ENCODE measurements around the gene TLN1. TPM values are rescaled to one million over a fixed set of nuclear protein-coding genes. Genes with fewer than 3 reads are reported as not detected.

Gene TLN1
- total RNA-seq, 2 experiments from 2014 or later = 149 to 151 TPM

GRCh38 chr9:35656831-35657545 lies 75.0 kb downstream of the TLN1 start:
- Mint-ChIP-seq H3K9me3 (peaks cover 3% of the 10 kb centered on the region), H3K27ac (peak overlapping the region; percentile 100), H3K4me1 (ENCODE audit: low read depth) (peaks cover 64% of the 10 kb centered on the region), H3K27me3 (peaks cover 8% of the 10 kb centered on the region), H3K4me3 (peak overlapping the region; percentile 96), H3K36me3 (ENCODE audit: low read depth) (peaks cover 51% of the 10 kb centered on the region)
- Histone ChIP-seq H3K4me3 (ENCODE audit: low read length) (peak overlapping the region; percentile 88), H3K36me3 (ENCODE audit: insufficient read depth, low read length) (peaks cover 16% of the 10 kb centered on the region), H3K9me3 (ENCODE audit: control insufficient read depth in 1 of 2, insufficient read depth in 1 of 2, low read length in 2 of 2) (peaks cover 0 to 4% of the 10 kb centered on the region in 2 experiments), H3K4me1 (ENCODE audit: insufficient read depth, low read length) (peaks cover 71% of the 10 kb centered on the region), H3K27me3 (ENCODE audit: control insufficient read depth in 1 of 2, insufficient read depth in 2 of 2, low read length in 2 of 2) (no peaks in the 10 kb centered on the region), H3K27ac (ENCODE audit: low read depth in 1 of 2, low read length in 2 of 2) (peak overlapping the region; percentile 99 to 100)
- no peak for ATAC-seq (ENCODE audit: poor library complexity)
- ChIA-PET CTCF (interaction anchor here (1.0 to 6.2 kb wide), 14 partner anchors 10 to 757 kb away, joined by 3 to 94 read pairs (median 12); partner anchors contain the start of genes CD72, CREB3, SIT1 and SPAG8), POLR2A (interaction anchor here (0.6 to 5.1 kb wide), 22 partner anchors 9 to 585 kb away, joined by 3 to 175 read pairs (median 6); partner anchors contain the start of genes CREB3, GBA2, RGP1 and SPAG8)
- intact Hi-C loops (cut with DNase I, micrococcal nuclease) = loop anchor here (1.0 to 5.0 kb wide), 4 partner anchors 10 to 170 kb away; partner anchors contain the start of genes CD72 (in 2 of the 2), CREB3 (in 1 of the 2), FAM221B (in 1 of the 2) and TLN1 (in 1 of the 2)
- peak in 1 of 14 experiments; percentile 45 for DNase-seq
- no peak for TF ChIP-seq CTCF (IDR thresholded peaks at IDR 0.05)

GRCh38 chr9:35656348-35656747 lies 75.6 kb downstream of the TLN1 start:
- Mint-ChIP-seq H3K9me3 (peaks cover 3% of the 10 kb centered on the region), H3K4me3 (peak overlapping the region; percentile 96), H3K4me1 (ENCODE audit: low read depth) (peaks cover 66% of the 10 kb centered on the region), H3K27ac (peak overlapping the region; percentile 100), H3K36me3 (ENCODE audit: low read depth) (peaks cover 47% of the 10 kb centered on the region), H3K27me3 (peaks cover 8% of the 10 kb centered on the region)
- H3K4me3 ChIP-seq (ENCODE audit: low read length) = no peak overlapping the region
- ATAC-seq (ENCODE audit: poor library complexity) (no peak), DNase-seq (peak in 2 of 14 experiments; percentile 36 to 44)
- no peaks in the 10 kb centered on the region for H3K27me3 ChIP-seq (ENCODE audit: control insufficient read depth in 1 of 2, insufficient read depth in 2 of 2, low read length in 2 of 2)
- intact Hi-C loops (cut with DNase I, micrococcal nuclease) = loop anchor here (2.0 to 5.0 kb wide), 3 partner anchors 39 to 171 kb away; partner anchors contain the start of genes CD72 (in 2 of the 2), CREB3 (in 1 of the 2), FAM221B (in 1 of the 2) and TLN1 (in 1 of the 2)
- peaks cover 14% of the 10 kb centered on the region for H3K36me3 ChIP-seq (ENCODE audit: insufficient read depth, low read length)
- no peak for TF ChIP-seq CTCF (IDR thresholded peaks at IDR 0.05)
- ChIA-PET POLR2A (interaction anchor here (0.7 to 5.1 kb wide), 9 partner anchors 8 to 156 kb away, joined by 3 to 175 read pairs (median 8); partner anchors contain the start of genes ARHGEF39, SPAG8 and TESK1), CTCF (interaction anchor here (2.7 to 6.2 kb wide), 7 partner anchors 9 to 100 kb away, joined by 15 to 94 read pairs (median 22); partner anchors contain the start of genes CD72, CREB3, SIT1 and TLN1)
- H3K4me1 ChIP-seq (ENCODE audit: insufficient read depth, low read length) = peaks cover 71% of the 10 kb centered on the region
- H3K9me3 ChIP-seq (ENCODE audit: control insufficient read depth in 1 of 2, insufficient read depth in 1 of 2, low read length in 2 of 2) = peaks cover 0 to 4% of the 10 kb centered on the region in 2 experiments
- H3K27ac ChIP-seq (ENCODE audit: low read depth in 1 of 2, low read length in 2 of 2) = peak overlapping the region in 1 of 2 donors; percentile 100

- peak overlapping the region; percentile 52 for H3K27ac Mint-ChIP-seq
- peaks cover 33% of the 10 kb centered on the region for H3K36me3 Mint-ChIP-seq (ENCODE audit: low read depth)
- ChIA-PET POLR2A (no interaction called here), CTCF (interaction anchor here (0.7 to 1.0 kb wide), 2 partner anchors 18 to 43 kb away, joined by 3 read pairs; no protein-coding TSS in a partner anchor)
- ATAC-seq (ENCODE audit: poor library complexity) (no peak), DNase-seq (no peak)
- H3K4me1 Mint-ChIP-seq (ENCODE audit: low read depth) = peaks cover 65% of the 10 kb centered on the region
- Histone ChIP-seq H3K4me1 (ENCODE audit: insufficient read depth, low read length) (peaks cover 69% of the 10 kb centered on the region), H3K36me3 (ENCODE audit: insufficient read depth, low read length) (peaks cover 7% of the 10 kb centered on the region), H3K27ac (ENCODE audit: low read depth in 1 of 2, low read length in 2 of 2) (peak overlapping the region in 1 of 2 donors; percentile 2), H3K4me3 (ENCODE audit: low read length) (no peak overlapping the region), H3K27me3 (ENCODE audit: control insufficient read depth in 1 of 2, insufficient read depth in 2 of 2, low read length in 2 of 2) (no peaks in the 10 kb centered on the region), H3K9me3 (ENCODE audit: control insufficient read depth in 1 of 2, insufficient read depth in 1 of 2, low read length in 2 of 2) (peaks cover 0 to 4% of the 10 kb centered on the region in 2 experiments)
- intact Hi-C loops (cut with DNase I, micrococcal nuclease) = loop anchor here in 1 of 2 experiments (5.0 kb wide), 1 partner anchor 159 kb away; the partner anchor contains the start of gene SPAG8
- H3K4me3 Mint-ChIP-seq = no peak overlapping the region
- H3K9me3 Mint-ChIP-seq = peaks cover 3% of the 10 kb centered on the region
- H3K27me3 Mint-ChIP-seq = peaks cover 8% of the 10 kb centered on the region
- no peak for TF ChIP-seq CTCF (IDR thresholded peaks at IDR 0.05)
These were observed 78.4 kb downstream of the TLN1 start for GRCh38 chr9:35653611-35654010.
